ENCODE data around the gene MMP20.

MMP20 gene

GRCh38 chr11:102622258-102622657, 2.9 kb downstream of the MMP20 start:
- no peak for DNase-seq

- DNase-seq: no peak
Measured at GRCh38 chr11:102620818-102621561, 4.1 kb downstream of the MMP20 start.

GRCh38 chr11:102620179-102620578, 5.0 kb downstream of the MMP20 start:
- DNase-seq: no peak

GRCh38 chr11:102617466-102618008, 7.6 kb downstream of the MMP20 start:
- DNase-seq: no peak

GRCh38 chr11:102615894-102616432, 9.2 kb downstream of the MMP20 start:
- DNase-seq: no peak

GRCh38 chr11:102615077-102615893, 9.8 kb downstream of the MMP20 start:
- no peak for DNase-seq

GRCh38 chr11:102614485-102614884, 10.6 kb downstream of the MMP20 start:
- no peak for DNase-seq

GRCh38 chr11:102614031-102614430, 11.1 kb downstream of the MMP20 start:
- DNase-seq: peak; percentile 54

GRCh38 chr11:102613450-102613849, 11.7 kb downstream of the MMP20 start:
- no peak for DNase-seq

- no peak for DNase-seq
Measured at GRCh38 chr11:102611291-102611690, 13.8 kb downstream of the MMP20 start.

- peak; percentile 66 for DNase-seq
Measured at GRCh38 chr11:102610200-102610599, 14.9 kb downstream of the MMP20 start.

GRCh38 chr11:102608699-102609098, 16.4 kb downstream of the MMP20 start:
- no peak for DNase-seq

GRCh38 chr11:102604875-102605274, 20.3 kb downstream of the MMP20 start:
- DNase-seq: no peak

GRCh38 chr11:102604011-102604410, 21.1 kb downstream of the MMP20 start:
- DNase-seq: no peak

GRCh38 chr11:102603576-102603975, 21.6 kb downstream of the MMP20 start:
- DNase-seq: no peak

GRCh38 chr11:102603091-102603490, 22.0 kb downstream of the MMP20 start:
- DNase-seq: peak; percentile 78

- DNase-seq: no peak
Measured at GRCh38 chr11:102600666-102601065, 24.5 kb downstream of the MMP20 start.

- peak; percentile 90 for DNase-seq
Measured at GRCh38 chr11:102599642-102600261, 25.4 kb downstream of the MMP20 start.

GRCh38 chr11:102598272-102598671, 26.9 kb downstream of the MMP20 start:
- DNase-seq: no peak

GRCh38 chr11:102596578-102596977, 28.6 kb downstream of the MMP20 start:
- DNase-seq: no peak

- peak; percentile 46 for DNase-seq
Measured at GRCh38 chr11:102592634-102593581, 32.2 kb downstream of the MMP20 start.

GRCh38 chr11:102592131-102592530, 33.0 kb downstream of the MMP20 start:
- DNase-seq: peak; percentile 80

Measured in inflammatory macrophage treated with lipopolysaccharide for 4 hours (primary cell).